Upper lobe of left lung (tissue), 6 donors: Measurements from ENCODE around the gene IPO11. TPM values are rescaled to one million over a fixed set of nuclear protein-coding genes. Genes with fewer than 3 reads are reported as not detected.

Experiments
- ATAC-seq, 2 donors: fragments of 200-7000 bp; cut with Tn5 transposase; one replicate each; pipeline ENCODE4 v1.9.1; 2022; ENCODE audit warnings: mild to moderate bottlenecking in 2 of 2, moderate library complexity in 2 of 2; ENCODE audit not compliant: low FRiP score in 2 of 2
- DNase-seq, 2 donors: peaks; one replicate each; pipeline ENCODE4 v3.0.0-alpha.2; 2019 to 2020
- H3K27ac ChIP-seq, 4 donors: fragments of 200-600 bp; sonication (generic); one replicate each; pipeline ENCODE4 v1.5.1; 2016 to 2019
- H3K27me3 ChIP-seq, 4 donors: fragments of 200-600 bp; sonication (generic); one replicate each; pipeline ENCODE4 v1.5.1; 2017 to 2019
- H3K36me3 ChIP-seq, 4 donors: fragments of 200-600 bp; sonication (generic); one replicate each; pipeline ENCODE4 v1.5.1; 2016 to 2019
- H3K4me1 ChIP-seq, 4 donors: fragments of 200-600 bp; sonication (generic); one replicate each; pipeline ENCODE4 v1.5.1; 2018 to 2019
- H3K4me3 ChIP-seq, 4 donors: fragments of 200-600 bp; sonication (generic); one replicate each; pipeline ENCODE4 v1.5.1; 2017 to 2019; ENCODE audit warnings: mild to moderate bottlenecking in 2 of 4, moderate library complexity in 1 of 4
- H3K9me3 ChIP-seq, 4 donors: fragments of 200-600 bp; sonication (generic); one replicate each; pipeline ENCODE4 v1.5.1; 2018 to 2019
- CTCF ChIP-seq, 6 experiments: fragments of 450-650 bp in 4 of 6; fragments of 200-600 bp in 2 of 6; sonication (generic) in 2 of 6; IDR thresholded peaks; one replicate each; pipeline ENCODE4 v1.5.1; 2016 to 2019; ENCODE audit warnings: antibody characterized with exemption in 6 of 6
- EP300 ChIP-seq, 4 donors: sonication (generic); formaldehyde crosslinking; IDR thresholded peaks; one replicate each; pipeline ENCODE4 v1.5.1; 2017; ENCODE audit warnings: antibody characterized with exemption in 4 of 4, control low read depth in 2 of 4
- POLR2A ChIP-seq, 4 donors: fragments of 450-650 bp; IDR thresholded peaks; one replicate each; pipeline ENCODE4 v1.5.1; 2016 to 2017; ENCODE audit warnings: antibody characterized with exemption in 4 of 4, mild to moderate bottlenecking in 2 of 4
- POLR2AphosphoS5 ChIP-seq, 2 donors: sonication (generic); formaldehyde crosslinking; IDR thresholded peaks; one replicate each; pipeline ENCODE4 v1.5.1; 2017; ENCODE audit warnings: antibody characterized with exemption in 2 of 2
- WGBS, 2 donors: methylation state at CpG; one replicate each; pipeline ENCODE4 v1.1.5; 2017 to 2018; 5-methylcytosine and 5-hydroxymethylcytosine counted together
- total RNA-seq, 6 donors: library from RNA; depleted of rRNA in 4 of 6; stranded (reverse); fragments of >200 nt in 4 of 6; gene quantifications; one replicate each; pipeline versions ENCODE4 v1.1.0 to v1.2.1, GENCODE V29; 2016 to 2021
- donor health status: DM: no; HTN: no; CAD: no; lungs with moderate emphysema.
- donor health status: DM: no; HTN: yes; CAD: no; lungs with severe emphysema.

The IPO11 gene
- total RNA-seq, 6 donors from 2014 or later, result 12.2 to 40.4 (median 18.8) TPM

- no peak for TF ChIP-seq EP300 (IDR thresholded peaks at IDR 0.05)
- no peak for TF ChIP-seq POLR2A (IDR thresholded peaks at IDR 0.05)
- no peak for TF ChIP-seq POLR2AphosphoS5 (IDR thresholded peaks at IDR 0.05)
- no peak for TF ChIP-seq CTCF (IDR thresholded peaks at IDR 0.05)
- 89 to 93% methylated on average over 1 of the region's 1 CpG for WGBS, 2 donors
Observed at GRCh38 chr5:62593331-62593730, 180.8 kb downstream of the IPO11 start.

GRCh38 chr5:62594364-62594984 lies 181.9 kb downstream of the IPO11 start:
- H3K36me3 ChIP-seq, result peaks cover 0 to 20% (median 3%) of the 10 kb centered on the region in 4 donors
- no peak for TF ChIP-seq CTCF (IDR thresholded peaks at IDR 0.05)
- TF ChIP-seq EP300 (IDR thresholded peaks at IDR 0.05), result no peak
- no peak for TF ChIP-seq POLR2A (IDR thresholded peaks at IDR 0.05)
- no peak for TF ChIP-seq POLR2AphosphoS5 (IDR thresholded peaks at IDR 0.05)
- H3K4me3 ChIP-seq, result no peak overlapping the region
- no peak for DNase-seq
- H3K27ac ChIP-seq, result no peak overlapping the region
- ATAC-seq, result no peak
- WGBS, 2 donors, result 97% methylated on average over 3 of the region's 3 CpGs
- no peaks in the 10 kb centered on the region for H3K9me3 ChIP-seq
- H3K4me1 ChIP-seq, result no peaks in the 10 kb centered on the region
- H3K27me3 ChIP-seq, result no peaks in the 10 kb centered on the region

More at GRCh38 chr5:62593331-62593730, 180.8 kb downstream of the IPO11 start:
- ATAC-seq (no peak), DNase-seq (no peak)
- H3K4me3 ChIP-seq, result no peak overlapping the region
- no peaks in the 10 kb centered on the region for H3K4me1 ChIP-seq
- no peaks in the 10 kb centered on the region for H3K27me3 ChIP-seq
- no peak overlapping the region for H3K27ac ChIP-seq
- H3K9me3 ChIP-seq, result no peaks in the 10 kb centered on the region
- H3K36me3 ChIP-seq, result peaks cover 0 to 20% (median 3%) of the 10 kb centered on the region in 4 donors

GRCh38 chr5:62596096-62596495 lies 183.5 kb downstream of the IPO11 start:
- Histone ChIP-seq H3K4me1 (no peaks in the 10 kb centered on the region), H3K36me3 (peaks cover 0 to 20% (median 3%) of the 10 kb centered on the region in 4 donors), H3K9me3 (no peaks in the 10 kb centered on the region), H3K4me3 (no peak overlapping the region), H3K27me3 (no peaks in the 10 kb centered on the region), H3K27ac (no peak overlapping the region)
- WGBS, 2 donors, result 83 to 84% methylated on average over 1 of the region's 1 CpG
- TF ChIP-seq POLR2A (IDR thresholded peaks at IDR 0.05), result no peak
- no peak for TF ChIP-seq POLR2AphosphoS5 (IDR thresholded peaks at IDR 0.05)
- no peak for TF ChIP-seq CTCF (IDR thresholded peaks at IDR 0.05)
- no peak for TF ChIP-seq EP300 (IDR thresholded peaks at IDR 0.05)
- no peak for ATAC-seq
- no peak for DNase-seq

GRCh38 chr5:62596691-62597090 lies 184.1 kb downstream of the IPO11 start:
- Histone ChIP-seq H3K9me3 (no peaks in the 10 kb centered on the region), H3K27me3 (no peaks in the 10 kb centered on the region), H3K4me3 (no peak overlapping the region), H3K27ac (no peak overlapping the region), H3K4me1 (no peaks in the 10 kb centered on the region), H3K36me3 (peaks cover 0 to 16% (median 2%) of the 10 kb centered on the region in 4 donors)
- DNase-seq (no peak), ATAC-seq (no peak)
- TF ChIP-seq EP300 (IDR thresholded peaks at IDR 0.05) (no peak), POLR2AphosphoS5 (IDR thresholded peaks at IDR 0.05) (no peak), POLR2A (IDR thresholded peaks at IDR 0.05) (no peak), CTCF (IDR thresholded peaks at IDR 0.05) (no peak)
- WGBS, 2 donors, result 88 to 93% methylated on average over 1 of the region's 1 CpG

- DNase-seq (no peak), ATAC-seq (no peak)
- Histone ChIP-seq H3K4me1 (no peaks in the 10 kb centered on the region), H3K4me3 (no peak overlapping the region), H3K36me3 (peaks cover 0 to 10% (median 0%) of the 10 kb centered on the region in 4 donors), H3K27me3 (no peaks in the 10 kb centered on the region), H3K9me3 (no peaks in the 10 kb centered on the region), H3K27ac (no peak overlapping the region)
- TF ChIP-seq EP300 (IDR thresholded peaks at IDR 0.05) (no peak), POLR2A (IDR thresholded peaks at IDR 0.05) (no peak), POLR2AphosphoS5 (IDR thresholded peaks at IDR 0.05) (no peak), CTCF (IDR thresholded peaks at IDR 0.05) (no peak)
- 86 to 90% methylated on average over 2 of the region's 2 CpGs for WGBS, 2 donors
Observed at GRCh38 chr5:62597314-62597713, 184.8 kb downstream of the IPO11 start.
